GM23248 (cell line): ENCODE measurements around the gene LGALS3. TPM values are rescaled to one million over a fixed set of nuclear protein-coding genes. Genes with fewer than 3 reads are reported as not detected.

Experiments
- DNase-seq: peaks from one replicate; pipeline ENCODE4 v3.0.0-alpha.2; 2015
- H2AFZ ChIP-seq: fragments of 200-600 bp; sonication (generic); 2 replicates; pipeline ENCODE4 v1.6.1; 2016; ENCODE audit warnings: antibody characterized with exemption
- H3F3A ChIP-seq: fragments of 200-600 bp; sonication (generic); 2 replicates; pipeline ENCODE4 v1.6.1; 2016; ENCODE audit warnings: mild to moderate bottlenecking, antibody characterized with exemption, mixed run types; ENCODE audit not compliant: insufficient read depth
- H3K27ac ChIP-seq: fragments of 200-600 bp; sonication (generic); 2 replicates; pipeline ENCODE4 v1.5.1; 2016; ENCODE audit warnings: mild to moderate bottlenecking
- H3K27me3 ChIP-seq: fragments of 200-600 bp; sonication (generic); replicated peaks from 2 replicates; pipeline ENCODE4 v1.6.1; 2016; ENCODE audit warnings: mild to moderate bottlenecking; ENCODE audit not compliant: insufficient read depth
- H3K36me3 ChIP-seq: fragments of 200-600 bp; sonication (generic); 2 replicates; pipeline ENCODE4 v1.6.1; 2016; ENCODE audit warnings: low read depth, mild to moderate bottlenecking
- H3K4me1 ChIP-seq: fragments of 200-600 bp; sonication (generic); 2 replicates; pipeline ENCODE4 v1.6.1; 2016; ENCODE audit warnings: mild to moderate bottlenecking; ENCODE audit not compliant: insufficient read depth
- H3K4me2 ChIP-seq: fragments of 200-600 bp; sonication (generic); one replicate; pipeline ENCODE4 v1.6.1; 2016; ENCODE audit warnings: mild to moderate bottlenecking; ENCODE audit not compliant: unreplicated experiment
- H3K4me3 ChIP-seq: fragments of 200-600 bp; sonication (generic); 2 replicates; pipeline ENCODE4 v1.5.1; 2016; ENCODE audit warnings: mild to moderate bottlenecking
- H3K79me2 ChIP-seq: fragments of 200-600 bp; sonication (generic); 2 replicates; pipeline ENCODE4 v1.6.1; 2016; ENCODE audit warnings: mild to moderate bottlenecking; ENCODE audit not compliant: insufficient read depth
- H3K9ac ChIP-seq: fragments of 200-600 bp; sonication (generic); 2 replicates; pipeline ENCODE4 v1.6.1; 2016; ENCODE audit warnings: mild to moderate bottlenecking
- H3K9me2 ChIP-seq: fragments of 200-600 bp; sonication (generic); 2 replicates; pipeline ENCODE4 v1.6.1; 2016; ENCODE audit warnings: mixed run types, mild to moderate bottlenecking, moderate library complexity; ENCODE audit not compliant: insufficient read depth
- H3K9me3 ChIP-seq: fragments of 200-600 bp; sonication (generic); one replicate; pipeline ENCODE4 v1.6.1; 2017; ENCODE audit warnings: low read depth
- H4K20me1 ChIP-seq: fragments of 200-600 bp; sonication (generic); 2 replicates; pipeline ENCODE4 v1.6.0; 2016; ENCODE audit not compliant: insufficient read depth
- EZH2 ChIP-seq: fragments of 200-600 bp; sonication (generic); IDR thresholded peaks from 2 replicates; pipeline ENCODE4 v1.6.1; 2018; ENCODE audit warnings: antibody characterized with exemption, mild to moderate bottlenecking; ENCODE audit not compliant: insufficient read depth, poor library complexity, severe bottlenecking
- EZH2phosphoT487 ChIP-seq: fragments of 200-600 bp; sonication (generic); IDR thresholded peaks from 2 replicates; pipeline ENCODE4 v1.6.1; 2018; ENCODE audit warnings: antibody characterized with exemption, moderate library complexity, mild to moderate bottlenecking, low read depth; ENCODE audit not compliant: insufficient read depth
- WGBS, 2 experiments: methylation state at CpG; one replicate each; pipeline ENCODE4 v1.1.6; 2015 to 2017; ENCODE audit warnings: low lambda C conversion rate in 2 of 2, low coverage in 1 of 2; ENCODE audit errors: missing lambda C conversion rate in 2 of 2; 5-methylcytosine and 5-hydroxymethylcytosine counted together
- in situ Hi-C: fragments of 300-500 bp; cut with MboI; formaldehyde crosslinking; loops from 2 replicates; pipeline ENCODE4 v1.15.0; 2020
- polyA plus RNA-seq: library from polyadenylated mRNA; unstranded; fragments of >200 nt; fragmentation: Nextera tagmentation; extraction: Ambion mirVana; gene quantifications from 2 replicates; pipeline ENCODE4 v1.2.1, GENCODE V29; 2016
- total RNA-seq: library from RNA; depleted of rRNA; stranded (reverse); fragments of >200 nt; shearing (Covaris generic); gene quantifications from 2 replicates; pipeline ENCODE4 v1.2.3, GENCODE V29; 2014

The LGALS3 gene
- total and polyA plus RNA-seq, 2 experiments from 2014 or later: 363 to 541 TPM

- Histone ChIP-seq H3K79me2 (peaks cover 100% of the 10 kb centered on the region), H3K9me2 (no peaks in the 10 kb centered on the region), H4K20me1 (no peaks in the 10 kb centered on the region; the same call in 1 of the 2 replicates), H3K4me3 (no peak overlapping the region), H3K4me2 (no peak overlapping the region), H3K27ac (peak overlapping the region; percentile 82), H3F3A (peaks cover 54% of the 10 kb centered on the region), H3K36me3 (peaks cover 41% of the 10 kb centered on the region), H3K9ac (peak overlapping the region; percentile 70), H3K27me3 (no peaks in the 10 kb centered on the region), H3K9me3 (no peaks in the 10 kb centered on the region), H2AFZ (no peak overlapping the region), H3K4me1 (peaks cover 49% of the 10 kb centered on the region)
- DNase-seq: peak; percentile 88
- TF ChIP-seq EZH2phosphoT487 (no peak), EZH2 (no peak)
- WGBS, 2 experiments: 7% methylated on average over 3 of the region's 3 CpGs
- in situ Hi-C loops: no loop called here
These were observed 7.2 kb downstream of the LGALS3 start for GRCh38 chr14:55136241-55136640.

GRCh38 chr14:55136885-55137786 is 8.1 kb downstream of the LGALS3 start:
- H2AFZ ChIP-seq: 0 out of 2 replicates have a peak overlapping the region, but pooled peaks have one; percentile 3
- no peaks in the 10 kb centered on the region for H3K9me3 ChIP-seq
- peaks cover 94% of the 10 kb centered on the region for H3K79me2 ChIP-seq
- WGBS, 2 experiments: 37 to 40% methylated on average over 12 of the region's 12 CpGs
- TF ChIP-seq EZH2: no peak
- peak overlapping the region; percentile 70 for H3K9ac ChIP-seq
- H3K4me3 ChIP-seq: peak overlapping the region; percentile 39
- H3K36me3 ChIP-seq: peaks cover 50% of the 10 kb centered on the region
- in situ Hi-C loops: no loop called here
- H3K27ac ChIP-seq: peak overlapping the region; percentile 82
- H3K4me1 ChIP-seq: peaks cover 41% of the 10 kb centered on the region
- no peaks in the 10 kb centered on the region for H3K9me2 ChIP-seq
- peak overlapping the region; percentile 52 for H3K4me2 ChIP-seq
- peak; percentile 85 for DNase-seq
- H3K27me3 ChIP-seq: no peaks in the 10 kb centered on the region
- H4K20me1 ChIP-seq: no peaks in the 10 kb centered on the region
- peaks cover 54% of the 10 kb centered on the region for H3F3A ChIP-seq

GRCh38 chr14:55138091-55138490 is 9.0 kb downstream of the LGALS3 start:
- Histone ChIP-seq H3K4me2 (no peak overlapping the region), H2AFZ (no peak overlapping the region), H3K27me3 (no peaks in the 10 kb centered on the region), H3K9me3 (no peaks in the 10 kb centered on the region), H3K79me2 (peaks cover 84% of the 10 kb centered on the region), H3K9ac (peak overlapping the region; percentile 70), H3K4me1 (peaks cover 31% of the 10 kb centered on the region), H3K4me3 (no peak overlapping the region), H3K27ac (peak overlapping the region; percentile 82), H3K9me2 (no peaks in the 10 kb centered on the region), H3F3A (peaks cover 52% of the 10 kb centered on the region), H4K20me1 (no peaks in the 10 kb centered on the region), H3K36me3 (peaks cover 55% of the 10 kb centered on the region)
- no peak for TF ChIP-seq EZH2
- no peak for TF ChIP-seq EZH2phosphoT487
- DNase-seq: peak; percentile 33
- WGBS, 2 experiments: 80 to 82% methylated on average over 7 of the region's 7 CpGs
- in situ Hi-C loops: no loop called here

GRCh38 chr14:55139141-55139540 is 10.1 kb downstream of the LGALS3 start:
- H3K36me3 ChIP-seq: peaks cover 59% of the 10 kb centered on the region
- H3F3A ChIP-seq: peaks cover 49% of the 10 kb centered on the region
- no peaks in the 10 kb centered on the region for H3K9me2 ChIP-seq
- H2AFZ ChIP-seq: no peak overlapping the region
- H3K9me3 ChIP-seq: no peaks in the 10 kb centered on the region
- H3K9ac ChIP-seq: no peak overlapping the region
- TF ChIP-seq EZH2 (no peak), EZH2phosphoT487 (no peak)
- no peak overlapping the region for H3K27ac ChIP-seq
- H3K4me2 ChIP-seq: no peak overlapping the region
- H3K27me3 ChIP-seq: no peaks in the 10 kb centered on the region
- in situ Hi-C loops: no loop called here
- H3K4me1 ChIP-seq: peaks cover 21% of the 10 kb centered on the region
- H3K4me3 ChIP-seq: no peak overlapping the region
- H3K79me2 ChIP-seq: peaks cover 74% of the 10 kb centered on the region
- no peak for DNase-seq
- no peaks in the 10 kb centered on the region for H4K20me1 ChIP-seq
